PC-9 (cell line): ENCODE data around the gene LILRA2.

Experiments
- EZH2 ChIP-seq: fragments of 200-600 bp; sonication (generic); IDR thresholded peaks from 2 replicates; pipeline ENCODE4 v1.8.0; 2017; ENCODE audit warnings: antibody characterized with exemption, low read depth
- TF ChIP-seq, protein P1 (sequence below): fragments of 200-600 bp; sonication (generic); conservative IDR thresholded peaks from 2 replicates; pipeline ENCODE4 v1.6.1; 2017; ENCODE audit warnings: mixed run types, antibody characterized with exemption, mild to moderate bottlenecking, moderate library complexity

DNA sequence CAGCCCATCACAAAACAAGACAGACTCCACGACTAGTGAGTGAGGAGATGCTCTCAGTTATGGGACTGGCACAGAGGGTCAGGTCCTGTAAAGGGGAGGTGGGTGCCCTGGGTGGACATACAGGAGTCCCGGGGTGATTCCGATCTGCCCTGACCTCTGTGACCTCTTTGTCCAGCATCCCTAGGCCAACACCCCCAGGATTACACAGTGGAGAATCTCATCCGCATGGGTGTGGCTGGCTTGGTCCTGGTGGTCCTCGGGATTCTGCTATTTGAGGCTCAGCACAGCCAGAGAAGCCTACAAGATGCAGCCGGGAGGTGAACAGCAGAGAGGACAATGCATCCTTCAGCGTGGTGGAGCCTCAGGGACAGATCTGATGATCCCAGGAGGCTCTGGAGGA, 13.4 kb downstream of the LILRA2 start:
- TF ChIP-seq, protein P1, sequence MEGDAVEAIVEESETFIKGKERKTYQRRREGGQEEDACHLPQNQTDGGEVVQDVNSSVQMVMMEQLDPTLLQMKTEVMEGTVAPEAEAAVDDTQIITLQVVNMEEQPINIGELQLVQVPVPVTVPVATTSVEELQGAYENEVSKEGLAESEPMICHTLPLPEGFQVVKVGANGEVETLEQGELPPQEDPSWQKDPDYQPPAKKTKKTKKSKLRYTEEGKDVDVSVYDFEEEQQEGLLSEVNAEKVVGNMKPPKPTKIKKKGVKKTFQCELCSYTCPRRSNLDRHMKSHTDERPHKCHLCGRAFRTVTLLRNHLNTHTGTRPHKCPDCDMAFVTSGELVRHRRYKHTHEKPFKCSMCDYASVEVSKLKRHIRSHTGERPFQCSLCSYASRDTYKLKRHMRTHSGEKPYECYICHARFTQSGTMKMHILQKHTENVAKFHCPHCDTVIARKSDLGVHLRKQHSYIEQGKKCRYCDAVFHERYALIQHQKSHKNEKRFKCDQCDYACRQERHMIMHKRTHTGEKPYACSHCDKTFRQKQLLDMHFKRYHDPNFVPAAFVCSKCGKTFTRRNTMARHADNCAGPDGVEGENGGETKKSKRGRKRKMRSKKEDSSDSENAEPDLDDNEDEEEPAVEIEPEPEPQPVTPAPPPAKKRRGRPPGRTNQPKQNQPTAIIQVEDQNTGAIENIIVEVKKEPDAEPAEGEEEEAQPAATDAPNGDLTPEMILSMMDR: no peak
- TF ChIP-seq EZH2: no peak
